ENCODE data around the gene BCL10.

The BCL10 gene

GRCh38 chr1:85220756-85221201, 55.7 kb downstream of the BCL10 start:
- DNase-seq (ENCODE audit: low read depth), result no peak

- no peak for DNase-seq (ENCODE audit: low read depth)
Observed at GRCh38 chr1:85219853-85220610, 56.4 kb downstream of the BCL10 start.

- no peak for DNase-seq (ENCODE audit: low read depth)
Observed at GRCh38 chr1:85216697-85217096, 59.7 kb downstream of the BCL10 start.

Data from activated T-helper 9 cell treated with anti-CD3 and anti-CD28 coated beads, Interleukin-2, amount 50 U/mL, for 16 hours (primary cell).